ENCODE results near the gene MCAM.

The MCAM gene, protein sequence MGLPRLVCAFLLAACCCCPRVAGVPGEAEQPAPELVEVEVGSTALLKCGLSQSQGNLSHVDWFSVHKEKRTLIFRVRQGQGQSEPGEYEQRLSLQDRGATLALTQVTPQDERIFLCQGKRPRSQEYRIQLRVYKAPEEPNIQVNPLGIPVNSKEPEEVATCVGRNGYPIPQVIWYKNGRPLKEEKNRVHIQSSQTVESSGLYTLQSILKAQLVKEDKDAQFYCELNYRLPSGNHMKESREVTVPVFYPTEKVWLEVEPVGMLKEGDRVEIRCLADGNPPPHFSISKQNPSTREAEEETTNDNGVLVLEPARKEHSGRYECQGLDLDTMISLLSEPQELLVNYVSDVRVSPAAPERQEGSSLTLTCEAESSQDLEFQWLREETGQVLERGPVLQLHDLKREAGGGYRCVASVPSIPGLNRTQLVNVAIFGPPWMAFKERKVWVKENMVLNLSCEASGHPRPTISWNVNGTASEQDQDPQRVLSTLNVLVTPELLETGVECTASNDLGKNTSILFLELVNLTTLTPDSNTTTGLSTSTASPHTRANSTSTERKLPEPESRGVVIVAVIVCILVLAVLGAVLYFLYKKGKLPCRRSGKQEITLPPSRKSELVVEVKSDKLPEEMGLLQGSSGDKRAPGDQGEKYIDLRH

DNA sequence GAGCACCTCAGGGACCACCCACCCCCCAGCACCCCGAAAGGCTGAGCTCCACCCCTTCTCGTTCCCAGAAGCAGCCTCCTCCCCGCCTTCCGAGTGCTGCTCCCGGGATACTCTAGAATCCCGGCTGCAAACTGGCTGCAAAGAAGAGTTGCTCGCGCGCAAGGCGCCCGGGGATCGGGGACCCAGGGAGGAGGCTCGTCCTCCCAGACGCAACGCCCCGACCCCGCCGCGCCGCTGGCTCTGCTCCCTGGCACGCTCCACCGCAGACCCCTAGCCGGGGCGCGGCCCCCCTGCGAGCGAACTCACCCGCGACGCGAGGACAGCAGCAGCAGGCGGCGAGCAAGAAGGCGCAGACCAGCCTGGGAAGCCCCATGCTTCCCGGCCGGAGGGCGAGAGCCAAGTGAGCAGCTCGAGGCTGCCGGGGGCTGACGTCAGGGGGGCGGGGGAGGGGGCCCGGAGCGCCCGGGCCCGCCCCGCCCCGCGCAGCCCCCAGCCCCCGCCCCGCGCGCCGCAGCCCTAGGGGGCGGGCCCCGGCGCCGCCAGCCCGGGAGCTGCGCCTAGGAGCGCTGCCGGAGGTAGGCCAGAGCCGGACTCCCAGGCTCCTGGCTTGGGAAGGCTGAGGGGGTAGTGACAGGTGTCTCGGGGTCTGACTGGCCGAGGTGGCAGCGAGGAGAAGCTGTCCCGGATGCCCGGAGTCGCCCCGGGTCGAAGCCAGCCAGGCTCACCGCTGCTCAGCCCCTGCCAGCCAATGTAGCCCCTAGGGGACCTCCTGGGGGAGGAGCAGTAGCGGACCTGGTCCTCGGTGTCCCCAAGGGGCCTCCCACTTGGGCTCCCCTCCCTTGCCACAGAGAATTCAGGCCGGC lies at the start of gene MCAM:
Gene MCAM, minus strand, starts transcription at position 402 of the 863 bp plus-strand sequence. Its CDS starts 29 bp downstream, at position 373.
- no peak for DNase-seq (ENCODE audit: low read depth, low spot score)

DNA sequence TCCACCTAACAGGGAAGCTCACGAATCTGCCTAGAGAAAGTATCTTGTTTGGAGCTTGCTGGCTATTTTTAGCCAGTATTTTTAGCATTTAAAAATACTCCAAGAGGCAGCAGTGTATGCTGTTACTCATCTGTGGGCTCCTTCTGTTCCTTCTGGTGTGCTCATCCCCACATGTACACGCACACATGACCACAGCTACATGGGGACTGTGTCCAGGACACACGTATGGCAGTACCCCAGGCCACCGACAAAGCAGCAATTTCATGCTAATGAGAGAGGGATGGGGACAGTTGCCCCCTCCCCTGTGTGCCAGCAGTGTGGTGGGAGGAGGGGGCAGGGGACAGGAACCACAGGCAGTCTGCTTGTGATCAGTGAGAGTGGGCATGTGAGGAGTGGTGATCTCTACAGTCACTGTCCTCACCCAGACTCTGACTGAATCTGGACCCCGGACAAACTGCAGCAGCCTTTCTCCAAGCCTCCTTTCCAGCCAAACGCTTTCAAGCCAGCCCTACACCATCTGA lies 48.2 kb upstream of the MCAM start:
- DNase-seq (ENCODE audit: low read depth, low spot score), result no peak

DNA sequence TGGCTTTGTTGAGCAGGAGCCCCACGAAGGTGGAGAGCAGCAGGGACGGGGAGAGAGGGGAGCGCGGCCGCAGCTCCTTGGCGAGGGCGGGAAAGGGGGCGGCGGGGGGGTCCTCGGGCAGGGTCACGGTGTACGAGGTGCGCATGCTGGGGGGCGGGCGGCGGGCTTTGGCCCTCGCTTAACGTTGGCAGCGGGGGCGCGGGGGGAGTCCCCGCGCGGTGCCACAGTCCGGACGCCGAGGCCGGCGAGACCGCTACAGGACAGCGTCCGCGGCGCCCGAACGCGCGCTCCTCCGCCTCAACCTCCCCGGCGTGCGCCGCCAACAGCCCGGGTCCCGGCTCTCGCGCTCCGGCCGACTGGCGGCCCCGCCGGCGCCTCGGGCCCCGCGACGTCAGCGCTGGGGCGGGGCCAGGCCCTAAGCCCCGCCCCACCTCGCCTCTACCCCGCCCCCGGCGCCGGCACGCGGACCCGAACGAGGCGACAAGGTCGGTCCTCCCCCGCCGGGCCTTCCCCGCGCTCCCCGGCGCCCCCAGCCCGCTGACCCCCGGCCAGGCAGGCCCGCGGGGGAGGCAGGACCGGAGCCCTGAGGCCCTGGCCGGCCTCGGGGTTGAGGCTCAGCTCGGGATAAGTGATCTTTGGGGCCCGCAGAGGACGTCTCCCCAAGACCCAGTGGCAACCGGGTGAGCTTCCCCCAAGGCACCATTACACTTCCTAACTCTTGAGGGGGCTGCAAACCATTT lies 47.1 kb upstream of the MCAM start:
- no peak for DNase-seq (ENCODE audit: low read depth, low spot score)

DNA sequence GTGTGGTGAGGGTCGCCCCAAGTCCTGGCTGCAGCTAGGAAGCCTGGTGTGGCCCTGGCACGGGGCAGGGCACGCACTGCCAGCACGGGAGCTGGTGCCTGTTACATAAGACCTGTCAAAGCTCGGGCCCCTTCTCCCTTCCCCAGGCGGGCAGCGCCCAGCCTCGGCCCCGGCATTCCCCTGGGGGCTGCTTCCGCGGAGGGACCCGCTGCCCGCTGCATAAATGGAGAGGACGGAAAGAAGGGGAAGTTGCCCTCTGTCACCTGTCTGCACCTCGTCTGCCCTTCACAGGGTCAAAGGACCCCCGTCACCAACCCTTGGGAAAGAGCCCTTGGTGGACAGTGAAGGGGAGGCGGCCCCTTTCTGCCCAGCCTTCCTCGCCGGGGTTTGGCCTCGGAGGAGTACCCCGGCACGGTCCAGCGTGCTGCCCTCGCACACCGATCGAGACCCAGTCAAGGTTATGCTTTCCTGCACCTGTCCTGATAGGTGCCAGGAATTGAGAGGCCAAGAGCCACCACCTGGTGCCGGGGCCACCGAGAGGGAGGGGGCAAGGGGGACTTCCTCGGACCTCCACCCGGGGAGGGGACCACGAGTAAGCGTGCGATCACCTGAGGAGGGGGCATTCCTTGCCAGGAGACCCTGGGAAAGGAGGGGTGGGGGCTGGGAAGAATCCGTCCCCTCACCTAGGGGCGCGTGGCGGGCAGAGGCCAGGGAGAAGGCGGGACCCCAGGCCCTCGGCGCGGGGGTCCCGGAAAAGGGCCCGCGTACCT lies 46.3 kb upstream of the MCAM start:
- DNase-seq (ENCODE audit: low read depth, low spot score), result no peak

DNA sequence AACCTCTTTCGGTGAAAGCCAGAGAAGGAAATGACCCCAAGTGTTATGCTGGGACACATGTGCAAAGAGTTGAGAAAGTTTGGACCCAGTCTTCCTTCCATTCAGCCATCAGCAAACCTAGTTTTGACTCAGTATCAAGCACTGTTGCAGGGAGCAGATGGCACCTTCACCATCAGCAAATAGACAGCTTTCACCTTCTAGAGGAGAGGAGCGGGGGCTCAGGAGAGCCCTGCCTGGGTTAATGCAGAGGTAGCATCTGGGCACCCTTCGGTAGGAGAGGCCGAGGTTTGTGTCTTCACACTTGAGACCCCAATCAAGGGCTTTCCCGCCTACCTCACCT lies 45.8 kb upstream of the MCAM start:
- DNase-seq (ENCODE audit: low read depth, low spot score), result no peak

DNA sequence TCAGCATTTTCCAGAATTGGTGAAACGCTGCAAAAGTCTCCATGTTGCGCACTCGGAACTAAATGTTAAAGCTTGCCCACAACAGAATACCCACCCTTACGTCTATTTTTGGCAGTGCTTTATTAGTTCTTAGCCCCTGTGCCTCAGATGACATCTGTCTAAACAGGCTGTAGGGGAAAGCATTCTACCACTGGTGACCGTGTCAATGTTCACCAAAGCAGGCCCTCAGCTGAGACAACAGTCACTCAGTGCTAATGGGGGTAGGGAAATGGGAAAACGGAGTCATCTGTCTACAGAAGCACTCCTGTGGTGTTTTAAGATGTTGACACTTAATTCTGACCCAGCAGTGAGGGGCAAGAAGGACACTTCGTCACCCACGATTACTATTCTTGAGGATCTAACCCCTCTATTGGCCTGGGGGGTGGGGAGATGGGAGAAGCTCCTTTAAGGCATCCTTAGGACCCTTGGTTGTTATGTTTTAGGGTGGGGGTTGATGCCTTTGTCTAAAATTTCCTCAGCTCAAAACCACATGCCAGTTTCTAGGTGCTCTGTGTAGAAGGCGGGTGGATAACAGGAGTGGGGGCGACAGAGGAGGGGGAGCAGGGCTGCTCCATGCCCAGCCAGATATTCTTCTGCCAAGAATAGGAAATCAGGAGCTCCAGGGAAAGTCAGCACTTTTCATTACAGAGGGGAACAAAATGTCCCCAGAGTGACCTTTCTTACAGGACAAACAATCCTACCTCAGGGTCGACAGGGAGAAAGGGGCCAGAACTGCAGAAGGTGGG lies 45.2 kb upstream of the MCAM start:
- no peak for DNase-seq (ENCODE audit: low read depth, low spot score)

DNA sequence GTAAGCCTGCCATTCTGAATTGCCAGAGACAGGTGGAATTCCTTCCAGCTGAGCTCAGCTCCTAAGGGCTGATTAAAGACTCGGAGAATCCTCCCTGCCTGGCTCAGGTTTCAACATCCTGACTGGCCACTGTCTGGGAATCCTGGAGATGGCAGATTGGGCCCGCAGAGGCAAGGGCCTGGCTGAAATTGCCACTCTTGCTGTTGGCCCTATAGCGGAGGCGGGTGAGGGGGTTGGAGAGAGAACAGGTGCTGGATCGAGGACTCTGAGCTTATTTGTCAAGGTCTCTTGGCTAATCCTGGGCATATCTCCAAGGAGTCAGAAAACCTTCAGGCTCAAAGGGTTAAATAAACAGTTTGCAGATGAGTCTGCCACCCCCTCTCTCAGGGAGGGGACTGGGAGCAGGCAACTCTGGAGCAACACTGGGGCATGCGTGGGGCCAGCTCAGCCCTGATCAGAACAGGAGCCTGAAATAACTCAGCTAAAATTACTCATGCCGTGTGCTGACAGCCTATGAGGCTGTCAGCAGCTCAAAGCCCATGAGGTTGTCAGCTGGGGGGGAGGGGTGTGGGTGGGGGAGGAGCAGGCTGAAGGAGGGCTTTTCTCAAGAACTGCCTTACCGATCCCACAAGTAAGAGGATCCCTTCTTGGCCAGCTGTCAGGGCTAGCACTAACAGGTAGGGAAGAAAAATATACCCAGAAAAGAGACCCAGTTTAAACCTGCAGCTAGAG lies 44.3 kb upstream of the MCAM start:
- no peak for DNase-seq (ENCODE audit: low read depth, low spot score)

DNA sequence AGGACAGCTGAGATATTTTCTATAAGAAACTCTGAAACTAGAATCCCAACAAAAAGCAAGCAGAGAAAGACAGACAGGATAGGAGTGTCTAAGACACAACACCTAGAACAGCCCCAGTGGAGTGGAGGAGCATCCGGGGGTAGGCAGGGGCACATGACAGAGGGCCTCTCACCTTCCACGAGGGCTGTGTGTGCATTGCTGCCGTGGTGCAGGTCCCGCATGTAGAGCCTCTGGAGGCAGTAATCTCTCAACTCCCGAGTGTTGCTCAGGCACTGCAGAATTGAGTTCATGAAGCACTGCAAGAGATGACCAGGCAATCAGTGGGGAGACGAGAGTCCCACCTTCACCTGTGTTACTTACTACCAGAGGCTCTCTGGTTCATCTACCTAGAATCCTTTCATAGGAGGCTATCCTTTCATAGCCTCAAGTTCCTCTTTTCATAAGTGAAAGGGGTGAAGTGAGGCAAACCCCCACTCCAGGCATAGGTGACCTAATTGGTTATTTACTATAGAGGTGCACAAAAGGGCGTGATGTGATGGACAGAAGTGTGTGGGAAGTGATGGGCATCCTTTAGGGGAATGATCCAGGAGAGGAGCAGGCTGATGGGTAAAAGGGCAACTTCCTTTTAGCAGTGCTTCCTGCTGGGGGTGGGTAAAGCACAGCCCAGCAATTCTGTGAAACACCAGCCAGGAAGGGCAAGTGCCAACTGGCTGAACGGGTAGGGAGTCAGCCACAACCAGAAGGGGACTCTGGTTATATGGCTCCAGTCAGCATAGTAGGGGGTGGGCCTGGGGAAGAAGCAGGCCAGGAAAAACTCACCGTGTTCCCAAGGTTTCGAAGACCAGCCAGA lies 42.7 kb upstream of the MCAM start:
- DNase-seq (ENCODE audit: low read depth, low spot score), result no peak

DNA sequence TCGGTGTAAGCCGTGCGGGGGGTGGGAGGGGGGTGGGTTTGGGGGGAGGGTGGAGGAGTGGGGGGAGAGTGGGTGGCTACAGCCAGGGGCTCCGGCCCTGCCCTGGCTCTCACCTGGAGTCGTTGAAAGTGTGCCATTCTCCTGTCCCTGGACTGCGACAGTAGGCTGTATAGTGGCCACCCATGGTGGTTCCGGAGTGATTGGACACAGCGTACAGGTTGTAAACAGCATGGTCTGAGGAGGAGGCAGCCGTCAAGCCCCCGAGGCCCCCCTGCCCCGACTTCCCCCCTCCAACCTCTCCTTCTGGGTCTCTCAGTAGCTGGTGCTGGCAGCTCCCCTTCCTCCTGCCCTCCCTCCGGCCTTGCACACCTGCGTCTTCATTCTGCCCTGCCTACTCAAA lies 40.1 kb upstream of the MCAM start:
- DNase-seq (ENCODE audit: low read depth, low spot score), result no peak

DNA sequence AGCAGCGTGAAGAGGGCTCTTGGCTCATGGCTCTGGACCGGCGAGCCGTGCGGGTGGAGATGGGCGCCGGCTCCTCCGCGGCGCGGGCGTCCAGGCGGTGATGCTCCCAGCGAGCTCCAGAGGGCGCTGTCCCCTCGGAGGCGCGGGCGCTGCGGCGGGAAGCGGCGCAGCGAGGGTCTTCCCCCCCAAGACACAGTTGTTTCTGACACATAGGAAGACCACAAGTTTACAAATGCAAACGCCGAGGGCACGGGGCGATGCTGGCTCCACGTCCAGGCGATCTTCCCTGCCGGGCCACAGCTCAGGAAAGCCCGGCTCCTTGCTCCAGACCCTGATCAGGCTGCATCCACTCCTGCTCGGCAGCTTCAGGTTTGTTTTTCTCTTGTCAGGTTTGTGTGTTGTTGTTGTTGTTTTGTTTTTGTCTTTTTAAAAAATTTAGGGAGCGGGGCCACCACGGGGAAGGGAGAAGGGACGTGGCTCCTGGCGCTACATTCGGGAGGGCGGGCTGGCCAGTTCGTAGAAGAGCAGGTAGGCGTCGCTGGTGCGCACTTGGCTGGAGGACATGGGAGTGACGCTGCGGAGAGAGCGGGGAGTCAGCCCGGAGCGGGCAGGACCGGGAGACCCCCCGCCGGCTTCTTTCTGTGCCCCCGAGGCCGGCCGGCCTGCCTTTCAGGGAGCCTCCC lies 39.6 kb upstream of the MCAM start:
- peak; percentile 47 for DNase-seq (ENCODE audit: low read depth, low spot score)

DNA sequence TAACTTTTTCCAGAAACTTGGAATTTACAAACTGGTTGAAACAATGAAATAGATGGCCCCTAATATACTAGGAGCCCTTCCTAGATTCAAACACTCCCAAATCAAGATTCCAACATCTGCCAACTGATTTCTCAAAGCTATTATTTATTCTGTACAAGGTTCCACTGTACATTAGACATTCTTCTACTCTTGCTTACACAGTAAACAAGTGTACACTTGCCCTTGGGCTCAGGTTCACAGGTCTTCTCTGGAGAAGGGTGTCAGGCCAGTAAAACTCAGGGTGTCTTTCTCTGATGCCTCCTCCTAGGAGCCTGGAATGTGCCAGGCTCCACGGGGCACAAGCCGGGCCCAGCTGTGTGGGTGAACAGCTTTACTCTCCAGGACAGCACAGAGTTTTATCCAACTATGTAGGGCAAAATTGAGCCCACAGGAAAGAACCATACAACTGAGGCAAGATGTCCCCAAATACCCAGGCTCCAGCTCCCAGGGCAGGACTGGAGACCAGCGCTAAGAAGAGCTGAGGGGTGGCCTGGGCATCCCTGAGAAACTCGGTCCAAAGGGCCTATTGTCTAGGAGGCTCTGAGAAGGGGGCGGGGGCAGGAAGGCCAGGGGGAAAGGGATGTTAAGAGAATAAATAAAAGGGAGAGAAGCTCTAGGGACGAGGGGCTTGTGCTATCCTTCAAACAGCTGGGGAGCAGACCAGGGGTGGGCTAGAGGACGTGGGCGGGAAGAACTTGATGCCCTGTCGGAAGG lies 38.3 kb upstream of the MCAM start:
- no peak for DNase-seq (ENCODE audit: low read depth, low spot score)

DNA sequence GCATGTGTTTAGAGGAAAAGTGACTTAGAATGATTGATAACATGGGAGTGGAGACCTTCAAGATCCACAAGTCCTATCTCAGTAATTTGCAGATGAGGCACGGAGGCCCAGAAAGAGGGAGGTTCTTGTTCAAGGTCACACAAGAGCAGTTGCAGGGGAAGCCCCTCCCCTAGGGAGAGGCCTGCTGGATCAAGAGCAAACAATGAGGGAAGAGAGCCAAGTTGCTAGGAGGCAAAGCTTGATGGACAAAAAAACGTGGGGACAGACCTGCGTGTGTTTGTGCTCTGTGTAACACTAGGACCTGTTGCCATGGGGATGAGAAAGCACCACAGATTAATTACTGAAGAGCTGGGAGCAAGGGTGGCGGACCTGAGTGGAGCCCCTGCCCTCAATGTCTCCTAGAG lies 35.9 kb upstream of the MCAM start:
- DNase-seq (ENCODE audit: low read depth, low spot score), result no peak

DNA sequence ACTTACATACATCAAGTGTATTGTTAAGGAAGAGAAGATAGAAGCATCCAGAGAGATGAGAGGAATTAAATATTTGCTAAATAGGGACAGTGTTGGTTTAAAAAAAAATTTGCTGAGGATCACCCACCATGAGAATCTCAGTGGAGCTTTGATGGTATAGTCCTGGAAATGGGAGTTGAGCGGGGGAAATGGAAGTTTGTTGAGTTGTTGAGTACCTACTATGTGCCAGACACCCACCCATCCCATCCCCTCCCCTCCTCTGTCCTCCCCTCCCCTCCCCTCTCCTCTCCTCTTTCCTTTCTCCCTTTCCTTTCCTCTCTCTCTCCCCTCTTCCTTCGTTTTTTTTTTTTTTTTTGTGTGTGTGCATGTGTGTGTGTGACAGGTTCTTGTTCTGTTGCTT lies 34.3 kb upstream of the MCAM start:
- DNase-seq (ENCODE audit: low read depth, low spot score), result no peak

DNA sequence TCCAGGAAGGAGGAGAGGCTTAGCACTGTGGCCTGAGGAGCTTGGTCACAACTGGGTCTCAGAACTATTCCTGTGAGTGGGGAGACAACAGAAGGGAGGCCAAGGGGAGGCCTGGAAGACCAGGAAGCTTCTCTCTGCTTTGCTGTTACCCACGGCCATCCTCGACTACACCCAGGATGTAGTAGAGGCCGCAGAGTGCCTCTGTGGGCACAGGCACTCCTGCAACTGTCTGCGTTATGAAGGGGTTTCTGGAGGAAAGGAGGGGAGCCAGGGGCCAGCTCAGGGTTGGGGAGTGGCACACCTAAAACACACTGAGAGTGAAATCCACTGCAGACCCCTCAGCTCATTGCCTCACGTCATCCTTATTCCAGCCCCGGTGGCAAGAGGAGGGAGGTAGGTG lies 33.4 kb upstream of the MCAM start:
- no peak for DNase-seq (ENCODE audit: low read depth, low spot score)

DNA sequence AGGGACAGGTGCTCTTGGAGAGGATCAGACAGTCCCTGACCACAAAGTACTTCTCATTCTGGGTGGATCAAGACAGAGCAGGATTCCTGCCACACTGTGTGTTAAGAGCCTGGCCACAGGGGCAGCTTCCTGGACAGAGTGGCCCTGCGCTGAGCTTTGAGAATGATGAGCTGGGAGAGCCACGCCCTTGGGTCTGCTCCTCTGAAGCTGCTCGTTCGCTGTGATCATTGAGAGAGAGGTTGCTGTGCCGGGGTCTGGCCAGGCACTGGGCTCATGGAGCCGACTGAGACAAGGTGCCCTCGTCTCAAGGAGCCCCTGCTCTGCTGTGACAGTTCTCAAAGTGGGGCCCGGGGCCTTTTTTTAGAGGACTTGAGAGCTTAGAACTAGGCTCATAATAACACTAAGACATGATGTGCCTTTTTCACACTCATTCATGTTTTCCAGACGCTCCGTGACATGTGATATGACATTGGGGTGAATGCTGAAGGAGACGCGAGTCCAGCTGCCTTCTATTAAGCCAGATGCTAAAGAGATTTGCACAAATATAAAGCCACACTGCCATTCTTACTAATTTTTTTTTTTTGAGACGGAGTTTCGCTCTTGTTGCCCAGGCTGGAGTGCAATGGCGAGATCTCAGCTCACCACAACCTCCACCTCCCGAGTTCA lies 31.1 kb upstream of the MCAM start:
- no peak for DNase-seq (ENCODE audit: low read depth, low spot score)

DNA sequence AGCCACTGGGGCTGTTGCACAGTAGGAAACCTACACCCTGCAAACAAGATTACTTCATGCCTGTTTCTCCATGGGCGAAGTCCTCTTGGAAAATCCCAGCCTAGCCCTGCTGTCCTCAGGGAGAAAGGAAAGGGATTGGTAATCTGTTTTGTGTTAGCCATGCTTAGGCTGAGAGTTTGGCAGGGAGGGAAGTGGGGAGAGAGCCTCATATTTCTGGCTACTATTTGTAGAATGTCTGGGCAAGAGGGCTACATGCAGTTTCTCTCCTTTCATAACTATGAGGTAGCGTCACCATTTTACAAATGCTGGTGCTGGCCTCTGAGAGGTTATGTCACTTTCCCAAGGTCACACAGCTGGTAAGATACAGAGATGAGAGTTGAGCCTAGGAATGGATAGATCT lies 30.3 kb upstream of the MCAM start:
- DNase-seq (ENCODE audit: low read depth, low spot score), result no peak

DNA sequence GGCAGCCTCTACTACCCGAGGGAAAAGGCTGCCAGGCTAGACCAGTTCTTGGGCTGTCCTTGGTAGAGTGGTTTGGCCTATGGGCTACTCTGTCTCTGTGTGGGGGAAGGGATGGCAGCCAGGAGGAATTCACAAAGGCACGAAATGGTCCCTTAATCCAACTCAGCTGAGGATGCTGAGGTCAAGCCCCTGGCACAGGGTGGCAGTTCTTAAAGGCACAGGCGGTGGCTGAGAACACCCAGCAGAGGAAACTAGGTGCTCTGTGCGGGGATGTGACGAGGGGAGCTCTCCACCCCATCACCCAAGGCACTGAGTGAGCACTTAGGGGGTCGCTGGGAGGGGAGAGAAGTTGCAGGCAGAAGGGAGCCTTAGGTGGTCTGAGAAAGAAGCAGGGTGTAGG lies 29.7 kb upstream of the MCAM start, which contains the start of gene MFRP:
Gene MFRP, minus strand, starts transcription at position 101 of the 400 bp plus-strand sequence. CDS start 192 bp downstream, outside the sequence.
- DNase-seq (ENCODE audit: low read depth, low spot score), result no peak
